IMR-90 (cell line): ENCODE measurements around the gene HUWE1. TPM values are rescaled to one million over a fixed set of nuclear protein-coding genes. Genes with fewer than 3 reads are reported as not detected.

Experiments used
- ATAC-seq: fragments of 200-7000 bp; cut with Tn5 transposase; 2 replicates; pipeline ENCODE4 v1.9.1; 2020; ENCODE audit warnings: low read depth, mild to moderate bottlenecking, moderate library complexity
- BruUV-seq: library from RNA; stranded (reverse); fragments of 400-500 nt; replicated peaks from 2 replicates; lab custom pipeline; 2021; lab: Mats Ljungman, UMichigan
- CTCF ChIA-PET: fragments of 300-600 bp; formaldehyde crosslinking; extraction: SDS; loops from one replicate; lab custom pipeline; 2021; ENCODE audit warnings: antibody characterized with exemption; lab: Yijun Ruan, JAX
- POLR2A ChIA-PET: fragments of 300-600 bp; sonication (Branson Sonifier 250); formaldehyde crosslinking; loops from one replicate; lab custom pipeline; 2022; ENCODE audit warnings: antibody characterized with exemption; ENCODE audit not compliant: unreplicated experiment; lab: Charles Lee
- DNase-seq: peaks from one replicate; pipeline ENCODE4 v3.0.0; 2013
- H2AFZ ChIP-seq: replicated peaks from 2 replicates; pipeline ENCODE3; 2013; ENCODE audit warnings: low read length, mild to moderate bottlenecking; ENCODE audit not compliant: poor library complexity
- H2AK5ac ChIP-seq: 2 replicates; pipeline ENCODE4 v1.6.1; 2013; ENCODE audit warnings: low read depth, low read length, inconsistent platforms
- H2AK9ac ChIP-seq: replicated peaks from 2 replicates; pipeline ENCODE3; 2013; ENCODE audit warnings: mild to moderate bottlenecking, low read depth, low read length, moderate library complexity; ENCODE audit not compliant: poor library complexity
- H2BK120ac ChIP-seq: 2 replicates; pipeline ENCODE4 v1.6.1; 2013; ENCODE audit warnings: low read depth, low read length, inconsistent platforms
- H2BK15ac ChIP-seq: 3 replicates; pipeline ENCODE4 v1.6.1; 2013; ENCODE audit warnings: low read depth, low read length, inconsistent platforms
- H2BK20ac ChIP-seq: 2 replicates; pipeline ENCODE4 v1.6.1; 2013; ENCODE audit warnings: low read depth, mild to moderate bottlenecking, inconsistent platforms, low read length, moderate library complexity
- H2BK5ac ChIP-seq: 2 replicates; pipeline ENCODE4 v1.6.1; 2013; ENCODE audit warnings: mild to moderate bottlenecking, low read depth, low read length, inconsistent platforms; ENCODE audit not compliant: poor library complexity, severe bottlenecking
- H3K14ac ChIP-seq: replicated peaks from 2 replicates; pipeline ENCODE4 v1.6.1; 2013; ENCODE audit warnings: low read depth, low read length, inconsistent platforms
- H3K18ac ChIP-seq: 2 replicates; pipeline ENCODE4 v1.6.1; 2013; ENCODE audit warnings: low read depth, low read length, control low read depth
- H3K23ac ChIP-seq: 2 replicates; pipeline ENCODE4 v1.6.1; 2013; ENCODE audit warnings: low read depth, low read length, inconsistent platforms
- H3K27ac ChIP-seq: 2 replicates; pipeline ENCODE4 v1.5.1; 2013; ENCODE audit warnings: mild to moderate bottlenecking, control low read depth, low read length; ENCODE audit not compliant: insufficient read depth
- H3K27me3 ChIP-seq: 2 replicates; pipeline ENCODE4 v1.6.1; 2013; ENCODE audit warnings: low read length; ENCODE audit not compliant: control insufficient read depth, insufficient read depth
- H3K36me3 ChIP-seq: 2 replicates; pipeline ENCODE4 v1.6.1; 2013; ENCODE audit warnings: low read length, mixed read lengths; ENCODE audit not compliant: control insufficient read depth, insufficient read depth
- H3K4ac ChIP-seq: 2 replicates; pipeline ENCODE4 v1.6.1; 2013; ENCODE audit warnings: low read depth, low read length, inconsistent platforms
- H3K4me1 ChIP-seq: 2 replicates; pipeline ENCODE4 v1.6.1; 2013; ENCODE audit warnings: low read length, mixed read lengths; ENCODE audit not compliant: control insufficient read depth, insufficient read depth
- H3K4me2 ChIP-seq: 2 replicates; pipeline ENCODE4 v1.6.1; 2013; ENCODE audit warnings: low read depth, mild to moderate bottlenecking, control low read depth, low read length, moderate library complexity
- H3K4me3 ChIP-seq: 2 replicates; pipeline ENCODE4 v1.5.1; 2013; ENCODE audit warnings: low read depth, mild to moderate bottlenecking, control low read depth, low read length, moderate library complexity; ENCODE audit not compliant: insufficient read depth
- H3K56ac ChIP-seq: 2 replicates; pipeline ENCODE4 v1.6.1; 2013; ENCODE audit warnings: low read length, inconsistent platforms; ENCODE audit not compliant: insufficient read depth; ENCODE audit errors: extremely low read depth
- H3K79me1 ChIP-seq, 2 experiments: 2 replicates each; pipeline ENCODE4 v1.6.1; 2013; ENCODE audit warnings: low read length in 2 of 2, inconsistent platforms in 1 of 2, low read depth in 1 of 2
- H3K9ac ChIP-seq: 2 replicates; pipeline ENCODE4 v1.6.1; 2013; ENCODE audit warnings: low read depth, low read length, control low read depth
- H3K9me1 ChIP-seq: 2 replicates; pipeline ENCODE4 v1.6.1; 2013; ENCODE audit warnings: low read length, inconsistent platforms; ENCODE audit not compliant: insufficient read depth
- H3K9me3 ChIP-seq: 2 replicates; pipeline ENCODE4 v1.6.1; 2013; ENCODE audit warnings: low read length; ENCODE audit not compliant: control insufficient read depth, insufficient read depth
- H4K20me1 ChIP-seq: 2 replicates; pipeline ENCODE4 v1.6.1; 2013; ENCODE audit warnings: low read length, inconsistent platforms; ENCODE audit not compliant: insufficient read depth
- H4K5ac ChIP-seq: 2 replicates; pipeline ENCODE4 v1.6.1; 2013; ENCODE audit warnings: mild to moderate bottlenecking, low read depth, low read length, control low read depth
- H4K8ac ChIP-seq, 2 experiments: 2 replicates each; pipeline ENCODE4 v1.6.1; 2013; ENCODE audit warnings: low read depth in 2 of 2, low read length in 2 of 2, control low read depth in 1 of 2, inconsistent platforms in 1 of 2
- H4K91ac ChIP-seq: 2 replicates; pipeline ENCODE4 v1.6.1; 2013; ENCODE audit warnings: low read depth, low read length, inconsistent platforms; ENCODE audit not compliant: insufficient read depth
- CHD1 ChIP-seq: IDR thresholded peaks from 2 replicates; pipeline ENCODE4 v1.6.1; 2012; ENCODE audit warnings: low read depth, low read length, improper control_type of control experiment
- MAFK ChIP-seq: IDR thresholded peaks from 2 replicates; pipeline ENCODE4 v1.6.1; 2012; ENCODE audit warnings: low read depth, low read length, improper control_type of control experiment
- MAZ ChIP-seq: IDR thresholded peaks from 2 replicates; pipeline ENCODE4 v1.6.1; 2012; ENCODE audit warnings: low read depth, mild to moderate bottlenecking, low read length, improper control_type of control experiment, moderate library complexity, borderline replicate concordance
- MXI1 ChIP-seq: IDR thresholded peaks from 2 replicates; pipeline ENCODE4 v1.6.1; 2012; ENCODE audit warnings: low read depth, mild to moderate bottlenecking, low read length, moderate library complexity, borderline replicate concordance
- NFE2L2 ChIP-seq: fragments of 150-350 bp; IDR thresholded peaks from 2 replicates; pipeline ENCODE4 v1.6.1; 2016; ENCODE audit warnings: low read depth, mild to moderate bottlenecking, low read length
- RAD21 ChIP-seq: IDR thresholded peaks from 2 replicates; pipeline ENCODE4 v1.6.1; 2012; ENCODE audit warnings: low read length, improper control_type of control experiment
- dilution Hi-C: fragments of 300-500 bp; cut with HindIII; formaldehyde crosslinking; loops from one replicate; pipeline ENCODE4 v1.14.3; 2018; ENCODE audit warnings: low sequenced_read_pairs; ENCODE audit not compliant: unreplicated experiment
- in situ Hi-C: fragments of 300-500 bp; cut with MboI; formaldehyde crosslinking; loops from 3 replicates; pipeline ENCODE4 v1.14.3; 2019; ENCODE audit warnings: low sequenced_read_pairs, inconsistent platforms, mixed read lengths
- intact Hi-C: fragments of 100-400 bp; cut with micrococcal nuclease; formaldehyde crosslinking; loops from 2 replicates; pipeline ENCODE4 v1.10.0; 2022
- polyA plus RNA-seq, 3 experiments: library from polyadenylated mRNA; depleted of rRNA; stranded (reverse); fragments of >200 nt; gene quantifications; 2 replicates each; pipeline ENCODE4 v1.2.3, GENCODE V29; 2012; ENCODE audit warnings: low replicate concordance in 1 of 3
- total RNA-seq: library from RNA; depleted of rRNA; stranded (reverse); fragments of >200 nt; gene quantifications from 2 replicates; pipeline ENCODE4 v1.2.3, GENCODE V29; 2012

HUWE1 gene
- total and polyA plus RNA-seq, 2 of the 4 experiments (the other 2 are of a cell fraction), result 47.6 to 57.7 TPM

DNA sequence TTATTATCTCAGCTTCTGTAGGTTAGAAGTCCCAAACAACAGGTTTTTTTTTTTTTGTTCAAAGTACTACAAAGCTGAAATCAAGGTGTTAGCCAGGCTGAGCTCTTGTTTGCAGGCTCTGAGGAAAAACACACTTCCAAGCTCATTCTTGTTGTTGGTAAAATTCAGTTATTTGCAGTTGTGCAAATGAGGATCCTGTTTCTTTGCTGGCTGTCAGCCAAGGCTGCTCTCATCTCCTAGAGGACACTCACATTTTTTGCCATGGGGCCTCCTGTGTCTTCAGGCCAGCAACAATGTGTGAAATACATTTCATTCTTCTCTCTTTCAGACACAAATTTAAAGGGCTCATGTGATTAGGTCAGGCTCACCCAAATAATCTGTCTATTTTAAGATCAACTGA is 192.1 kb downstream of the HUWE1 start:
- Histone ChIP-seq H3K4me3 (no peak overlapping the region), H3K27ac (no peak overlapping the region), H4K91ac (no peak overlapping the region), H4K20me1 (no peaks in the 10 kb centered on the region), H2AK5ac (no peak overlapping the region), H3K36me3 (no peaks in the 10 kb centered on the region), H3K23ac (no peak overlapping the region), H2BK5ac (no peak overlapping the region), H3K18ac (no peak overlapping the region), H2BK120ac (no peak overlapping the region), H3K9me3 (no peaks in the 10 kb centered on the region), H3K56ac (no peak overlapping the region), H3K27me3 (peaks cover 43% of the 10 kb centered on the region), H3K9me1 (no peaks in the 10 kb centered on the region), H3K14ac (no peak overlapping the region), H3K4ac (no peak overlapping the region), H2AK9ac (no peak overlapping the region), H3K4me1 (no peaks in the 10 kb centered on the region), H2BK15ac (no peak overlapping the region), H3K4me2 (no peak overlapping the region), H4K8ac (no peak overlapping the region), H3K9ac (no peak overlapping the region), H2BK20ac (no peak overlapping the region), H2AFZ (no peak overlapping the region), H4K5ac (no peak overlapping the region), H3K79me1 (no peaks in the 10 kb centered on the region)
- no peak for TF ChIP-seq RAD21
- TF ChIP-seq MAZ, result no peak
- no peak for TF ChIP-seq CHD1
- TF ChIP-seq MAFK, result no peak
- no peak for TF ChIP-seq NFE2L2
- TF ChIP-seq MXI1, result no peak
- no TSS peak for BruUV-seq
- peak; percentile 17; the same call in 1 of the 2 replicates for ATAC-seq
- intact Hi-C loops, result no loop called here
- in situ Hi-C loops, result no loop called here
- dilution Hi-C loops, result no loop called here
- ChIA-PET CTCF (interaction anchor here (0.9 kb wide), 1 partner anchor 12 kb away, joined by 3 read pairs; no protein-coding TSS in a partner anchor), POLR2A (no interaction called here)
- DNase-seq, result peak; percentile 29
